ENCODE data around the gene GTPBP10. TPM values are rescaled to one million over a fixed set of nuclear protein-coding genes. Genes with fewer than 3 reads are reported as not detected.

Gene GTPBP10, protein sequence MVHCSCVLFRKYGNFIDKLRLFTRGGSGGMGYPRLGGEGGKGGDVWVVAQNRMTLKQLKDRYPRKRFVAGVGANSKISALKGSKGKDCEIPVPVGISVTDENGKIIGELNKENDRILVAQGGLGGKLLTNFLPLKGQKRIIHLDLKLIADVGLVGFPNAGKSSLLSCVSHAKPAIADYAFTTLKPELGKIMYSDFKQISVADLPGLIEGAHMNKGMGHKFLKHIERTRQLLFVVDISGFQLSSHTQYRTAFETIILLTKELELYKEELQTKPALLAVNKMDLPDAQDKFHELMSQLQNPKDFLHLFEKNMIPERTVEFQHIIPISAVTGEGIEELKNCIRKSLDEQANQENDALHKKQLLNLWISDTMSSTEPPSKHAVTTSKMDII
- 22.8 to 30.5 TPM (median 26.4 TPM) in 5 replicates for total RNA-seq (2022; extraction: Qiagen RNA extraction)

DNA sequence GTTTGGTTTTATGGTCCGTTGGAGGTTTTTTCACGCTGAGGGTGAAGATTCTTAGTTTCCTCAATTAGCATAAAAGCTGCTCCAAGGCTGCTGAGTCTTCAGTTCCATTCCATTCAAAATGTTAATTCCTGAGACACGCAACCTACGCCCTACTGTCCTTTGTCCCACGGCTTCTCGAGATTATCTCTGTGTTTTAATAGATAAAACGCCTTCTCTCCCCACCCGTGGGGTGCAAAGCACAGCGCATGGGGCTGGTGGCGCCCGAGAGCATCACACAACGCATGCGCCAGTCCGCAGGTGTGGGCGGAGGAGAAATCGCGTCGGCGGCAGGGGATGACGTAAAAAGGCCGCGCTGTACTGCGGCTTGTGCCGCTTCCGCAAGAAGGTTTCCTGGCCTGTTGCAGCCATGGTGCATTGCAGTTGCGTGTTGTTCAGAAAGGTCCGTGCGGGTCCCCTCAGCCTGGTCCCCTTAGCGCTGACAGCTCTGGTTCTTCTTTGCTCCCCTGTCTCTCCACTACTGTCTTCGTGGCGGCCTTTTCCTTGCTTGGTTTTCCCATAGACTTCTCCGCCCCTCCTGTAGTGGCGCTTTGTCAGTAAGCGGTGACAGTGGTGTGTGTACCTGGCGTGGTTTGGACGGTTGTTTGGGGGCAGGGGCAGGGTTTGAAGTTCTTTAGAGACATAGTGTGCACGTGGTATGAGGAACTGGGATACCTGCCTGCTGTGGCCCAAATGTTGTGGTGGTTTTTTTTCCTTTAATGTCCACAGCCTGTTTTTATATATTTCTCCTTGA lies at the start of gene GTPBP10:
Gene GTPBP10, plus strand, starts transcription at position 381 of the 790 bp plus-strand sequence. Its CDS starts 26 bp downstream, at position 407.

DNA sequence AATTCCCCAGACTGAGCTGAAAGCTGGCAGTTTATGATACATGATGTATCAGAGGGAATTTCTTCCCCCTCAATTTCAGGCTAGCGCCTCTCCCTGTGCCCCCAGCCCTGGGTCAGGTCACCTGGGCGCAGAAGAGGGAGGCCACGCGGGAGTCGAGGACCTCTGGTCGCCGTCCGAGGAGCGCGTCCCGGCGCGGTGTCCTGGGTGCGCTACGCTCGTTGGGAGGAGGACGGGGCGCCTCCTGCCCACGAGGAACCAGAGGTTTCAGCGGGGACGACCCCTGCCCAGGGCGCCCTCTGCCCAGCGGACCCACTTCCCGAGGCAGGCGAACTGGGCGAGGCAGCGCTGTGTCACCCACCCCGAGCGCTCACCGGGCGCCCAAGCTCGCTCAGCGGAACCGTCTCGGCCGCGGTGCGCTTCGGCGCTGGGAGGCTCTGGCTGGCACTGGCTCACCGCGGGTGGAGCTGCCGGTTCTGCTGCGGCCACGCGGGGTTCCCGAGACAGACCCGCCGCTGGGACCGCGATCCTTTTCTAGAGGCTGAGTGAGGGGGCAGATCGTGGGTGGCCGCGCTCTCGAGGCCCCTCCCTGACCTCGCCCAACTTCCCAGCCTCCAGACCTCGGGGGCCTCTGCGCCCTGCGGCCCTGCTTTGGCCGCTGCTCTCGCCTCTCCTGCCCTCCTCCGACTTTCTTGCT lies 25.6 kb upstream of the GTPBP10 start, which contains the start of gene FAM237B:
Gene FAM237B, minus strand, starts transcription at position 504 of the 694 bp plus-strand sequence. CDS start 1,556 bp downstream, outside the sequence.

GRCh38 chr7:90403174-90404113 lies 56.9 kb downstream of the GTPBP10 start, which contains the start of gene CLDN12:
CLDN12 (plus strand) TSS chr7:90403461; CDS start chr7:90412677, 9,216 bp downstream.

Other genes with a start within 250 kb of the GTPBP10 start
- gene STEAP1, start 192.2 kb upstream of the GTPBP10 start, total RNA-seq (2022; extraction: Qiagen RNA extraction) = 14.6 to 17.1 TPM (median 16.1 TPM) in 5 replicates
- 3.0 to 4.9 TPM (median 4.4 TPM) in 5 replicates for gene STEAP2, start 135.0 kb upstream of the GTPBP10 start, total RNA-seq (2022; extraction: Qiagen RNA extraction)
- 1.4 to 2.0 TPM (median 1.7 TPM) in 5 replicates for gene CFAP69, start 101.5 kb upstream of the GTPBP10 start, total RNA-seq (2022; extraction: Qiagen RNA extraction)
- gene FAM237B, start 25.4 kb upstream of the GTPBP10 start, total RNA-seq (2022; extraction: Qiagen RNA extraction) = 0.02 to 0.06 TPM (median 0.03 TPM) in 4 of 5 replicates, not detected in the other
- gene CLDN12, start 56.7 kb downstream of the GTPBP10 start, total RNA-seq (2022; extraction: Qiagen RNA extraction) = 24.9 to 38.0 TPM (median 34.2 TPM) in 5 replicates
- gene PTTG1IP2, start 122.9 kb downstream of the GTPBP10 start, total RNA-seq (2022; extraction: Qiagen RNA extraction) = not detected in 5 replicates
- gene CDK14, start 249.6 kb downstream of the GTPBP10 start, total RNA-seq (2022; extraction: Qiagen RNA extraction) = 0.07 to 0.42 TPM (median 0.21 TPM) in 5 replicates